Lung (tissue), 12 donors: ENCODE measurements around the gene EFNA5. TPM values are rescaled to one million over a fixed set of nuclear protein-coding genes. Genes with fewer than 3 reads are reported as not detected.

Experiments
- ATAC-seq: fragments of 200-7000 bp; cut with Tn5 transposase; one replicate; pipeline ENCODE4 v1.9.1; 2020; ENCODE audit warnings: moderate number of reproducible peaks; ENCODE audit not compliant: insufficient read depth, low FRiP score
- DNase-seq, 3 donors: peaks; one replicate each; pipeline ENCODE4 v3.0.0-alpha.2; 2013 to 2017
- H3K27ac ChIP-seq, 2 donors: one replicate each; pipeline ENCODE4 v1.5.1; 2013; ENCODE audit warnings: mild to moderate bottlenecking in 2 of 2, moderate library complexity in 2 of 2, control low read depth in 1 of 2, inconsistent platforms in 1 of 2, low read depth in 1 of 2, low read length in 1 of 2
- H3K27me3 ChIP-seq, 3 donors: one replicate each; pipeline ENCODE4 v1.5.1; 2013; ENCODE audit warnings: low read length in 2 of 3; ENCODE audit not compliant: control insufficient read depth in 3 of 3, insufficient read depth in 3 of 3
- H3K36me3 ChIP-seq, 4 donors: one replicate each; pipeline ENCODE4 v1.5.1; 2013; ENCODE audit warnings: low read length in 4 of 4, mild to moderate bottlenecking in 1 of 4, moderate library complexity in 1 of 4; ENCODE audit not compliant: control insufficient read depth in 4 of 4, insufficient read depth in 4 of 4
- H3K4me1 ChIP-seq, 5 donors: one replicate each; pipeline ENCODE4 v1.5.1; 2013; ENCODE audit warnings: low read length in 5 of 5, mild to moderate bottlenecking in 2 of 5, moderate library complexity in 1 of 5; ENCODE audit not compliant: control insufficient read depth in 5 of 5, insufficient read depth in 5 of 5
- H3K4me3 ChIP-seq: one replicate; pipeline ENCODE4 v1.5.1; 2013; ENCODE audit warnings: mild to moderate bottlenecking, control low read depth, moderate library complexity
- H3K9ac ChIP-seq, 2 donors: one replicate each; pipeline ENCODE4 v1.5.1; 2013; ENCODE audit warnings: low read length in 2 of 2, control low read depth in 1 of 2; ENCODE audit not compliant: insufficient read depth in 1 of 2
- H3K9me3 ChIP-seq, 4 donors: one replicate each; pipeline ENCODE4 v1.5.1; 2013; ENCODE audit warnings: low read length in 3 of 4, mild to moderate bottlenecking in 1 of 4, moderate library complexity in 1 of 4; ENCODE audit not compliant: control insufficient read depth in 4 of 4, insufficient read depth in 3 of 4
- CTCF ChIP-seq: IDR thresholded peaks from 2 replicates; pipeline ENCODE4 v1.5.1; 2012; ENCODE audit warnings: mild to moderate bottlenecking; ENCODE audit errors: control extremely low read depth, extremely low read depth
- WGBS, 2 donors: extraction: QIAGEN DNeasy Blood & Tissue Kit; methylation state at CpG; one replicate each; pipeline ENCODE4 v1.1.7; 2013; 5-methylcytosine and 5-hydroxymethylcytosine counted together
- polyA plus RNA-seq, 2 donors: library from polyadenylated mRNA; stranded (reverse); fragments of 200-250 nt; gene quantifications; one replicate each; pipeline ENCODE4 v1.2.1, GENCODE V29; 2013
- total RNA-seq, 2 donors: library from RNA; depleted of rRNA in 1 of 2; stranded (reverse); fragments of >200 nt in 1 of 2; gene quantifications; one replicate each; pipeline ENCODE4 v1.2.1, GENCODE V29; 2014 to 2021
- donor health status: control.
- donor health status: control.
- donor health status: Bipolar disorder and iron deficiency.
- donor health status: healthy.
- donor health status: DM: yes; HTN: yes; CAD: no.

Gene EFNA5
- total and polyA plus RNA-seq, 4 donors: 2.1 to 18.4 (median 7.8) TPM

GRCh38 chr5:107651325-107651724, 19.4 kb downstream of the EFNA5 start:
- Histone ChIP-seq H3K4me1 (peaks cover 1 to 25% (median 8%) of the 10 kb centered on the region in 5 donors), H3K27me3 (no peaks in the 10 kb centered on the region), H3K4me3 (no peak overlapping the region), H3K36me3 (no peaks in the 10 kb centered on the region), H3K9ac (no peak overlapping the region), H3K27ac (no peak overlapping the region), H3K9me3 (no peaks in the 10 kb centered on the region)
- WGBS, 2 donors: 91 to 92% methylated on average over 6 of the region's 6 CpGs
- no peak for TF ChIP-seq CTCF
- ATAC-seq (no peak), DNase-seq (no peak)

GRCh38 chr5:107646418-107646817, 24.3 kb downstream of the EFNA5 start:
- DNase-seq (no peak), ATAC-seq (no peak)
- no peaks in the 10 kb centered on the region for H3K36me3 ChIP-seq
- peaks cover 0 to 5% (median 0%) of the 10 kb centered on the region in 5 donors for H3K4me1 ChIP-seq
- no peak overlapping the region for H3K27ac ChIP-seq
- no peaks in the 10 kb centered on the region for H3K9me3 ChIP-seq
- no peak overlapping the region for H3K4me3 ChIP-seq
- H3K27me3 ChIP-seq: no peaks in the 10 kb centered on the region
- TF ChIP-seq CTCF: no peak
- no peak overlapping the region for H3K9ac ChIP-seq

GRCh38 chr5:107640568-107640967, 30.2 kb downstream of the EFNA5 start:
- WGBS, 2 donors: 87 to 92% methylated on average over 3 of the region's 3 CpGs
- H3K4me1 ChIP-seq: peaks cover 0 to 7% (median 6%) of the 10 kb centered on the region in 5 donors
- H3K9ac ChIP-seq: no peak overlapping the region
- H3K36me3 ChIP-seq: no peaks in the 10 kb centered on the region
- no peak overlapping the region for H3K4me3 ChIP-seq
- H3K27ac ChIP-seq: no peak overlapping the region
- ATAC-seq (no peak), DNase-seq (no peak)
- no peaks in the 10 kb centered on the region for H3K27me3 ChIP-seq
- H3K9me3 ChIP-seq: no peaks in the 10 kb centered on the region
- TF ChIP-seq CTCF: no peak

- 75 to 82% methylated on average over 3 of the region's 3 CpGs for WGBS, 2 donors
- Histone ChIP-seq H3K4me1 (peaks cover 0 to 7% (median 6%) of the 10 kb centered on the region in 5 donors), H3K9me3 (no peaks in the 10 kb centered on the region), H3K27ac (no peak overlapping the region), H3K4me3 (no peak overlapping the region), H3K36me3 (no peaks in the 10 kb centered on the region), H3K9ac (no peak overlapping the region), H3K27me3 (no peaks in the 10 kb centered on the region)
- no peak for DNase-seq
- no peak for TF ChIP-seq CTCF
- no peak for ATAC-seq
These were observed 30.7 kb downstream of the EFNA5 start for GRCh38 chr5:107639990-107640389.
